NCI-H146 (cell line): Measurements from ENCODE around the gene ITGB2.
A peak's percentile ranks its signal among the peaks of the same experiment; 100 is the strongest.

Source experiments
- DNase-seq: peaks from one replicate; lab custom pipeline; 2025; lab: John Stamatoyannopoulos, UW

The ITGB2 gene

DNA sequence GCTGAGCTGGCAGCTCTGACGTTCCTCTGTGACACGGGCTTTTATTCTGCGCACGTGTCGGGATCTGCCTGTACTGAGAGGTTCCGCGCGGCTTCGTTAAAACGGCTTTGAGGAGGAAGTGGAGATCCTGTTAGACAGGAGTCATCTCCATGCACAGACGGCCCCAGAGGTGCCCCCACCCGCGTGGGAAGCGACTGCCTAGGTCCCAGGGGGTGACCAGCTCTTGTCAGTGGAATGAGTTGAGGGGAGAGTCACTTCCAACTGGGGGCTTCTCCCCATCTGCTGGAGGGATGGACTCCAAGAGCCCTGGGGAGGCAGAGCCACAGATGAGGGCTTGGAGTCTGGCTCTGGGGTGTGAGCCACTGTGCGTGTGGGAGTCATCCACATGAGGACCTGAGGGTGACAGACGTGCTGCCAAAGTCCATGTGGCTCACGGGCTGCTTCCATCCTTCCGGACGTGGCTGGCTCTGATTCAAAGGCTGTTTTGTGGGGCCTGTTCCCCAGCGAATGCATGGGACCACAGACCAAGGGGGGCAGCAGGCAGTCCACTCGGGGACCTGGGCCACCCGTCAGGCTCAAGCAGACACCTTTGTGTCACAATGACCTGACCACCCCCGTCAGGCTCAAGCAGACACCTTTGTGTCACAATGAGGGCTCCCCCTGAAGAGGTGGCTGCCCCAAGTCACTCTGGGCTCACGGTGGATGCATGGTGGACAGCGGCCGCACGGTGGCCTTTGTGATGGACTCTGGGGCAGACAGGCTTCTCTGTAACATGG lies 74.0 kb downstream of the ITGB2 start:
- no peak for DNase-seq

DNA sequence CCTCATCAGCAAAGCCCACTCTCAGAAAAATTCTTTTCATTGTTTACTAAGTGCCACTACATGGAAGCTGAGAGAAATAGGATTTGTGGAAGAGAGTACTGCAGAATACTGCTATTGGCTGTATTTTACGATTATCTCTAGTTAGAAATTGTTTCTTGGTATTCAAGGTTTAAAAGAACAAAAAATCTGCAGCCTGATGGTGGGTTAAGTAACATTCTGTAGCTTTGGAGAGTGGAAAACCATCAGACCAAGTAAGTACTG lies 74.5 kb downstream of the ITGB2 start:
- no peak for DNase-seq

DNA sequence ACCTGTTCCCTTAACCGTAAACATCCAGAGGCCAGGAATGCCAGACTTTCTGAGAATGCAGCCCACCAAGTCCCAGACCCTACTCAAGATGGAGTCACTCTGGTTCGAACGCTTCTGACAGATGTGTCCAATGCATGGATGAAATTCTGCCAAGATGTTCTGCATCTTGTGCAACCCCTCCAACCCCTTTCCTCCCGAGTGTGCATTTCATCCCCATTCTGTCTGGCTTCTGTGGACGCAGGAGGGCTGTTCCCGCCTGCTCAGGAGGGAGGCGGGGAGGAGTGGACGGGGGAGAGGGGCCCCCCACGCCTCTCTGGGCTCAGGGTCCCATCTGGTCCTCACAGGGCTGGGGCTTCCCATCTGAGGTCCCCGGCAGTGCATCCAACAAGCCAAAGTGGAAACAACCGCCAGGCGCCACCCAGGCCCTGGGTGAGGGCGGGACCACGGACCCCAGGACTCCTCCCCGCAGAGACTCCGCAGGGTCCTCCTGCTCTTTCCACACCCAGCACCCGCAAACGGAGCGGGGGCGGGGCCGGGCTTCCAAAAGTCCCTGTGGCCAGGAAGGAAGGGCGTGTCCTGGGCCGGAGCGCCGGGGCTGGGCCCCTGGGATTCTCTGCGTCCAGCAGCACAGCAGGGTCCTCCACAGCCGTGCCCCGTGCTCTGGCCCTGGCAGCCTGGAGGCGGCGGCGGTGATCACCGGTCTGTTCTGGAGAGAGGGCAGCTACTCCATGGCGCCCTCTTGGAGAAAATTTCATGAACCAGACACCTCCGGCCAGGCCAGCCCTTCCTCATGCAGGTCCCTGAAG lies 75.1 kb downstream of the ITGB2 start:
- peak; percentile 54 for DNase-seq

DNA sequence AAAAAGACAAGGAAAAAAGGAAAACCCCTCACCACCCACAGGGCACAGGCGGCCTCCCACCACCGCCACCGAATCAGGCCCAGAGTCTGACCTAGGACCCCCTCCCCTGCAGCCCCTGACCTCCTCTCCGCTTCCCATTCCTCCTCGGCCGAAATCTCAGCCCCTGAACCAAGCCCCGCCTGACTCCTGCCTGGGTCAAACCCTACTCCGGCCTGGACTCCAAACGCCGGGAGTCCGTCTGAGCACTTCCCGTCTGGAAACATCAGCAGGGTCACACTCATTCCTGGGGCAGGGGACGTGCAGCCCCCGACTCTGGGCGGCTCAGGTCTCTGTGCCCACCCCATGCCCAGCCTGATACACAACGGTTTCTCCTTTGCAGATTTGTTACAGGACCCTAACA lies 76.4 kb downstream of the ITGB2 start:
- no peak for DNase-seq

DNA sequence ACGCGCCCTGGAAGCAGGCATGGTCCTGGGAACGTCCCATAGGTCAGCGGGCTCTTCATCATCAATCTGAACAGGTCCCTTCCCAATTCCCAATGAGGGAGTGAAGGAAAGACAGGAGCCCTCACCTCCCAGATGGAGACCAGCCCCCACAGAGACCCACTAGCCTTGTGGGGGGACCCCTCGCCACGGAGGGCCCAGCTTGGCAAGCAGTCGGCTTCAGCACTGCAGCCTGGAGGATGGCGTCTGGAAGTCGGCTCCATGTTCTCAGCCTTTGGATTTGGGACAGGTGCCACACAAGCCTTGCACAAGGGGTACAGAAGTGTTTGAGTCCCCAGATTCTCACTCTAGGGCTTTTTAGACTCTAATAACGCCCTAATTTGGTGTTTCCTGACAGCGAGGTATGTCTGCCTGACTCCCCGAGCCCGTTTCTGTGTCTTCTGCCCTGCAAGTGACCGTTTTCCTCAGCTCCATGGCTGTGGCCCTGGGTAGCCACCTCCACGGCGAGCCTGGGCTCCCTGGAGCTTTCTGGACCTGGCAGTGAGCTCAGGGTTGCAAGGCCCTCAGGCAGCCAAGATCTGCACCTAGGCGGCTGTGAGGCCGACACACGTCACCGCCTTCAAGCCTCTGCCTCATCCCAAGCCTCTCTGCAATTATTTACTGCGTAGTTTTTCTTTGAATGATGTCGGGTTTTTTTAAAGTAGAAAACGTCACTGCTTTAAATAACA lies 77.8 kb downstream of the ITGB2 start:
- no peak for DNase-seq

DNA sequence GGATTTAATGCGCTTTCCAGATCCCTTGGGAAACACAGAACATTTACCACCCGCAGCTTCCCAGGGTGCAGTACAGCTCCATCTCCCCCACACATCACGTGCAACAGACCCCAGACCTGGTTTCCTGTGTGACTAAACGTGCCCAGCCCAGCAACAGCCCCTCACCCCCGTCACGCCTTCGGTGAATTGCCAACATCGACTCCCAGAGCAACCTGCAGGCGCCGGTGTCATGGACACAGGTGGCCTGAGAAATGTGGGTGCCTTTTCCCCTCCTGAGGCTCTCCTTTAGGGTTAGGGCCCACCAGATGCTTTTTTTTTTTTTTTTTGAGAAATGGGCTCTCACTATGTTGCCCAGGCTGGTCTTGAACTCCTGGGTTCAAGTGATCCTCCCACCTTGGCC lies 78.6 kb downstream of the ITGB2 start:
- DNase-seq = no peak

DNA sequence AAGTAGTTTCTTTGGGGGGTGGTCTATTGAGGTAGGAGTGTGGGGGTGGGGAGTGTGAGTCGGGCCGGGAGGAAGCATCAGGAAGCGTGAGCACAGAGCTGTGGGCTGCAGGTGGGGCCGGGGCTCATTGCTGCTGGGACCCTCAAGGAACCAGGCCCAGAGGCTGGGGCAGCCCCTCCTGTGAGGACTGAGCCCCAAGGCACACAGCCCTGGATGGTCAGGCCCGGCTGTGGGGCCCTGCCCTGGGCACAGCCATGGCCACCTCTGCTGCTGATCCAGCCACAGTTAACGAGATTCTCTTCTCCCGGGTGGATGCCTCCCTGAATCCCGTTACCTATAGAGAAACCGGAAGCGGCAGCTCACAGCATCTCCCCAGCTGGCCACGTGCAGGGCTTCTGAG lies 79.9 kb downstream of the ITGB2 start:
- DNase-seq = no peak

DNA sequence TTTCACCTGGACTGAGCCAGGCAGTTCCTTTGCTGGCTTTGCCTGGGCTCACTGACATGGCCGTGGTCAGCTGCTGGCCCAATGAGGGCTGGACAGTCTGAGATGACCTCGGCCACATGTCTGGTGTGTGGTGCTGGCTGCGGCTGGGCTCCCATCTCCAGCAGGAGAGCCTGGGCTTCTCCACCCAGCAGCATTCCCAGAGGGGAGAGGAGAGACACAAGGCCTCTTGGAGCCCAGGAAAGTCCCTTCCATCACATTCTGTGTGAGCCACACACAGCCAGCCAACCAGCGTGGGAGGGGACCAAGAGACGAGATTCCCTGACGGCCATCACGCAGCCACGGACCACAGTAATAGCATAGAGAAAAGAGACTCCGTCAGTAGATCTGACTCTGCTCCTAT lies 81.7 kb downstream of the ITGB2 start:
- no peak for DNase-seq

DNA sequence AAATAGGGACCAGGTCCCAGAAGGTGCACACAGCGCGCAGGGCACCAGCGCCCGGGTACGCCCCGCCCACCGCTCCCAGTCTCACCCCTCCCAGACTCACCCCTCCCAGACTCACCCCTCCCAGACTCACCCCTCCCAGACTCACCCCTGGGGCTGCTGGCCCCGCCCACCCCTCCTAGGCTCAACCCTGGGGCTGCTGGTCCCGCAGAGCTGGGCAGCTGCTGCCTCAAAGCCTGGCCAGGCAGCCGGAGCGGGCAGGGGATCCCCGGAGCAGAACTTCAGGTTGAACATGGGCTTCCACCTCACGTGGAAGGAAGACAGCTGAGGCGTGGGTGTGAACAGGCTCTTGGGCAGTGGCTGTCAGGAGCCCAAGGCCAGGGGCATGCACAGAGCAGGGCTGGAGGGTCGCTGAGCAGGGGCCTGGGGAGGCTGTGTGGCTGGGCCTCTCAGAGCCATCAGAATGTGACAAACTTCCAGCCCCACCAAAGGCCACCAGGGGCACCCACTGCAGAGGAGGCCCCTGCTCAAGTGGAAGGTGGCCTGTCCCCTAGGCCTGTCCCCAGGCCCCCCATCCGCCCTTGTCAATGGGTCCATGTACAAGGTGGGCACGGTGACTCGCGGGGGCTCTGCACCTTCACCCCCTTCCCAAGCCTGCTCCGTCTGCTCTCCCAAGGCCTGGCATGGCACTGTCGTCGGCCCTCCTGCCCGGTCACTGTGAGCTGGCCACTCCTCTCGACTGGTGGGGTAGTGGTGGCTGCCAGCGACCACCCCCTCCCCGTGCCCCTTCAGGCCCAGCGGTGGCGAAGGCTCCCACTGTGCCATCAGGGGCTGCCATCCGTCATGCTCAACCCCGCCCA lies 82.4 kb downstream of the ITGB2 start:
- DNase-seq = no peak

DNA sequence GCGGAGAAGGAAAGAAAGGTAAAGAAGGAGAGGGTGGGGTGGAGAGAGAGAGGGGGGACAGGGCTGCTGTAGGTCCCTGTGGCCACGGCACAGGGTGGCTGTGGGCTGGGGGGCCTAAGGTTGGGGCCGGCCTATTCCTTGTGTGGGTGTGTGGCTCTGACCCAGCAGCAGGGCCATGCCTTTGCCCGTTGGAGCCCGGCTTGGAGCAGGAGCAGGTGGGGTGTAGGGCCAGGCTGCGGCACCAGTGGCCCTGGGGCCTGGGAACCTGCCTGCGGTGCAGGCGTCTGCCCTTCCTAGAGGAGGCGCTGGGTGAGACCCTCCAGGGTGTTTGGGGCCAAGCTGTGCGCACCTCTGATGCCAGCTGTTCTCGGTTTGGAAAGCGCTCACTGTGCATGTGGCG lies 83.2 kb downstream of the ITGB2 start:
- no peak for DNase-seq

DNA sequence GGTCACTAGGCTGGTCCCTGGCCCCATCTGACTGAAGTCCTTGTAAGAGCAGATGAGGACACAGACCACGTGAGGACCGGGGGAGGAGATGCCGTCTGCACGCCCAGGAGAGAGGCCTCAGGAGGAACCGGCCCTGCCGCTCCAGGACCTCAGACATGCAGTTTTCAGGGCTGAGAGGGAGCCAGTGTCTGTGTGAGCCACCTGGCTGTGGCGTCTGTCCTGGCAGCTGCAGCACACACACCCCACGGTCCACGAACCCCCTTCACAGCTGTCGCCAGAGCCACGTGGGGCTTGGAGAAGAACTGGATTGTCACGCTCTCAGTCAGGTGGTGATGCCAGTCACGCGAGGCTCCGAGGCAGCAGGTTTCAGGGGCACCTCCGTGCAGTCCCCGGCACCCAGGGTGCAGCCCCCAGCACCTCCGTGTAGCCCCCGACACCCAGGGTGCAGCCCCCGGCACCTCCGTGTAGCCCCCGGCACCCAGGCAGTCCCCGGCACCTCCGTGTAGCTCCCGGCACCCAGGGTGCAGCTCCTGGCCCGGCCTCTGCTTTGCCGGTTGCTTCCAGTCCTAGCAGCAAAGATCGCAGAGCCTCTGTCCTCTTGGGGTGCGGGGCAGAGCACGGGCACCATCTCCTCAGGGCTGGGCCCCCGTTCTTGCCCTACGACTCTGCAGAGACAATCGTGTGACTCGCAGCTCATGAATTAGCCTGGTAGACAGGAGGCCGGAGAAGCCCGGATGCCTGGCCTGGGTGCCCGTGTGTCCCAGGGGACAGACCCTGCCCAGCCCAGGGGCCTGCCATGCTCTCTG lies 83.8 kb downstream of the ITGB2 start:
- DNase-seq = peak; percentile 30

DNA sequence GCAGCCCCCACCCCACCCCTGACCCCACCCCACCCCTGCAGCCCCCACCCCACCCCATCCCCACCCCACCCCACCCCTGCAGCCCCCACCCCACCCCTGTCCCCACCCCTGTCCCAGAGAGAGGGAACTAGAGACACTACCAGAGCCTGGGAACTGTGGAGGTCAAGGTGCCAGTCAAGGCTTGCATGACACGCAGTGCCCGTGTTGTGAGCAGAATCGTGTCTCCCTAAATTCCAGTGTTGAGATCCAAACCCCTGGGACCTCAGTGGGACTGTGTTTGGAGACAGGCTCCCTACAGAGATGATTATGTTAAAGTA lies 84.4 kb downstream of the ITGB2 start:
- no peak for DNase-seq
